GM12891 (cell line): Measurements from ENCODE around the gene EXOC3.

ENCODE experiments used
- DNase-seq: peaks from one replicate; pipeline ENCODE4 v3.0.0; 2011; ENCODE audit warnings: low spot score; ENCODE audit not compliant: insufficient read length
- FAIRE-seq: peaks from 2 replicates; lab custom pipeline; 2011; peaks lifted over from hg19 to GRCh38; lab: Jason Lieb, UNC
- PAX5 ChIP-seq: IDR thresholded peaks from 2 replicates; pipeline ENCODE4 v1.6.1; 2011; ENCODE audit warnings: low read length, moderate library complexity, mild to moderate bottlenecking; ENCODE audit not compliant: insufficient read depth, severe bottlenecking
- POLR2A ChIP-seq: IDR thresholded peaks from 2 replicates; pipeline ENCODE4 v1.6.1; 2011; ENCODE audit warnings: low read depth, low read length, control low read depth
- POLR2AphosphoS5 ChIP-seq: IDR thresholded peaks from 2 replicates; pipeline ENCODE4 v1.6.1; 2011; ENCODE audit warnings: low read depth, low read length, control low read depth
- POU2F2 ChIP-seq: IDR thresholded peaks from 2 replicates; pipeline ENCODE4 v1.6.1; 2011; ENCODE audit warnings: low read depth, mild to moderate bottlenecking, control low read depth, low read length, moderate library complexity
- SPI1 ChIP-seq: IDR thresholded peaks from 2 replicates; pipeline ENCODE4 v1.6.1; 2011; ENCODE audit warnings: low read depth, low read length, control low read depth
- TAF1 ChIP-seq: IDR thresholded peaks from 2 replicates; pipeline ENCODE4 v1.6.1; 2011; ENCODE audit warnings: low read depth, low read length, control low read depth

Gene EXOC3

DNA sequence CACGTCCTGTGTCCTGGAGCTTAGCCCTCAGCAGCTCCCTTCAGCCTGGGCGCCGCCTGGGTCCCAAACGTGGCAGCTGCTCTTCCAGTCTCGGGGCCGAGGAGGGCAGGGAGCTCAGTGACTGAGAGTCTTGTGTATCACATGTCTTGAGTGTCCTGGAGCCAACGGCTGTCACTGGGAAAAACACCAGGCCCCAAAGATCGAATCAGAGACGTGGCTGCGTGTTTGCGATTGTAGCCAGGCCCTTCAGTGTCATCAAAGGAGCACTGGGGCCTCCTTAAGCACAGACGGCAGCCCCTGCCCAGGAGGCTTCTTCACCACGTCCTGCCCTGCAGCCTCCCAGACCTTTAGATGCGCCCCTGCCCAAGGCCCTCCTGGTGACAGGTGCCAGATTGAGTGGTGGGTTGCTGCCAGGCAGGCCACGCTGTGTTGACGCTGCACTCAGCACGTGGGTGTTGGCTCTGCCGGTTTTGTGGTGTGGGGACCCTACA, 5.7 kb upstream of the EXOC3 start:
- peak; percentile 50; the same call in 1 of the 2 replicates for TF ChIP-seq POLR2AphosphoS5
- no peak for TF ChIP-seq SPI1
- TF ChIP-seq POU2F2, result no peak
- TF ChIP-seq PAX5, result no peak
- peak; percentile 50; the same call in 1 of the 2 replicates for TF ChIP-seq POLR2A
- TF ChIP-seq TAF1, result no peak
- FAIRE-seq, result no peak
- no peak for DNase-seq

DNA sequence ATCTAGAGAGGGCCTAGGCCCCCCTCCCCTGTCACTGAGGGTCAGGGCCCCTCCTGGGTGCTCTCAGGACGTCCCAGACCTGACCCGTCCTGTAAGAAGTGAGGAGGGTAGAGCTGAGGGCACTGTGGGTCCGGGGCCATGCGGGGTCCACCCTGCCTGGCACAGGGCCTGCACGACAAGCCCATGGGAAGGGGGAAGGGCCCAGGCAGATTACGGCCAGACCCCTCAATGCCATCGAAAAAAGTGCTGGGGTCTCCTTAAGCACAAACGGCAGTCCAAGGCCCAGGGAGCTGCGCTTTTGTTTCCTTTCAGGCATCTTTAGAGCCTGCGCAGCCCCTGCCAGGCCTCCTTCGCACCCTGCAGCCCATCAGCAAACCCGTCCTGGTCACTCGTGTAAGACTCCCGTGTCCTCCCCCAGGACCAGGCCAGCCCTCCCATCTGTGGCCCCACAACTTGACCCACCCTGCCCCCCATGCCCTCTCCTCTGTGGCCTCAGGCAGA, 4.4 kb upstream of the EXOC3 start:
- FAIRE-seq (no peak), DNase-seq (no peak)
- TF ChIP-seq POLR2A (peak; percentile 56), PAX5 (no peak), POU2F2 (0 out of 2 replicates have a peak, but pooled peaks have one; percentile 57), SPI1 (no peak), TAF1 (no peak), POLR2AphosphoS5 (peak; percentile 60; the same call in 1 of the 2 replicates)

DNA sequence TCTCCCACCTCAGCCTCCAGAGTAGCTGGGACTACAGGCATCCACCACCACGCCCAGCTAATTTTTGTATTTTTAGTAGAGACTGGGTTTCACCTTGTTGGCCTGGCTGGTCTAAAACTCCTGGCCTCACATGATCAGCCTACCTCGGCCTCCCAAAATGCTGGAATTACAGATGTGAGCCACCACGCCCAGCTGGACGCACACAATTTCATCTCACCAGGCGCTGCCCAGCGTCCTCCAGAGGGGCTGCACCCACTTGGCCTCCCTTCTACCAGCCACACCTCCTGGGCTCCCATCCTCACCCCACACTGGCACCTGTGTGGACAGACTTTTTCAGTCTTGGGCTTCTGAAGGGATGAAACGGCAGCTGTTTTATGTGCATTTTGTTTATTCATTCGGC, 3.8 kb upstream of the EXOC3 start:
- no peak for DNase-seq
- TF ChIP-seq TAF1 (no peak), POU2F2 (no peak), SPI1 (no peak), POLR2A (no peak), PAX5 (no peak), POLR2AphosphoS5 (no peak)
- no peak for FAIRE-seq

DNA sequence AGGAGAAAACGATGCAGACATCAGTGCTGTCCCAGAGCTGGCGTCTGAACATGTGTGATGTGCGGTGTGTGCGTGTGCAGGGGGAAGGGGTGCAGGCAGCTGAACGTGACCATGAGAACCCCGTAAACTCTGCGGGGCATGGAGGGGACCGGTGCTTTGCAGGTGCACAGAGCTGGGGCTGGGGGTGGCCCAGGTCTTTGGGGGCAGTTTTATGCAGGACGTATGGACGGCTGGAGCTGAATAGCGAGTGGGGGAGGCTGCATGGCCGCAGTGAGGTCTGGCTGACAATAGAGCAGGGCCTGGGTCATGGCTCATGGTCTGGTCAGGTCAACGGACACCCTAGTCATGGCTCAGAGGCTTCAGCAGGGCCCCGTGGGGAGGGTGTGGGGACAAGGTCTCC, 3.3 kb upstream of the EXOC3 start:
- DNase-seq, result no peak
- FAIRE-seq, result no peak
- TF ChIP-seq SPI1 (no peak), POU2F2 (0 out of 2 replicates have a peak, but pooled peaks have one; percentile 10), POLR2AphosphoS5 (peak; percentile 77)

DNA sequence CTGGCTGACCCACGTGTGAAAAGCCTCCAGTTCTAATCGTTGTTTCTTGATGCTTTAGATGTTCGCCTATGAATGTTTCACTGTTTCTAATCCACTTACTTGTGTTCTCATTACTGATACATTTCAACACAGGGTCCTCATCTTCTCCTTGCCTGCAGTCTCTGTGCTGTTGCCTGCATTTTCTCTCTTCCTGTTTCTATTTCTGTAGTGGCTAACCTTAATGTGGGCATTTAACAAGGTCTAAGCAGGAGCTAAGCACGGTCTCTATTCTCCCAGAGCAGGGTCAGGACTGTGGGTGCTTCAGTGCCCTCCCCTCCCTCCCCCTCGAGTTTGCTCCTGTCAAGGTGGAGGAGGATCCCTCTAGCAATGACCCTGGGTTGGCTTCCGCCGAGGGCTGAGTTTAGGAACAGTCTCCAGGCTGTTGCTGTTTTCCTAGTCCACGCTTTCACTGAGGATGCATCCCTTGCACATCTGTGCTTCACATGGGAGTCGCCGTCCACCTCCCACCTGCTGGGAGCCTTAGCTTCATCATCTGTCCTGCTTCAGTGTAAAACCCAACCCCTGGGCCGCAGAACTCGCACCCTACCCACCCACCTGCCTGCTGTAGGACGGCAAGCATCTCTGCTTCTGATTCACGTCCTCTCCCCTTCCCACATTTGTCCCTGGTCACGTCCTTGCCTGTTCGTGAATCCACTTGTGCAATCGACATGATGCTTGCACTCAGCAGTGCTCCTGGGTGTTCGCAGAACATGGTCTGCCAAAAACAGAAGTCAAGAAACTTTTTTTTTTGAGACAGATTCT, 2.4 kb upstream of the EXOC3 start:
- peak; percentile 60 for FAIRE-seq
- TF ChIP-seq POLR2A, result no peak
- TF ChIP-seq SPI1, result peak; percentile 74
- TF ChIP-seq TAF1, result no peak
- TF ChIP-seq PAX5, result no peak
- no peak; the same call in 1 of the 2 replicates for TF ChIP-seq POLR2AphosphoS5
- no peak for TF ChIP-seq POU2F2
- no peak for DNase-seq

DNA sequence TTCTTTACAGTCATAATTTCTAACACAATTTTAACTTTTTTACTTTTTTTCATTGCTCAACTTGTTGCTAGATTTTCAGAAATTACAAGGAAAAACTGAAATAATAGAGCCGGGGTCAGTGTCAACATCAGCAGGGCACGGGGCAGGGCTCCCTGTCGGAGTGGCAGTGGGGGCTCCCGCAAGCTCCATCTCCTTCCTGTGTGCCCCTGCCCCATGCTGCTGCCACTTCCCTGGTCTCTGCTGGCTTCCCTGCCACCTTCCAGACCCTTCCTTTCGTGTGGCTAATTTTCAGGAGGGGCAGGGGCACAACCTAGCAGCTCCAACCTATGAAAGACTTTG, 1.0 kb upstream of the EXOC3 start:
- no peak for FAIRE-seq
- no peak for DNase-seq
- no peak for TF ChIP-seq POU2F2
- TF ChIP-seq POLR2A, result no peak
- no peak for TF ChIP-seq TAF1
- TF ChIP-seq PAX5, result no peak
- TF ChIP-seq SPI1, result no peak
- no peak for TF ChIP-seq POLR2AphosphoS5

DNA sequence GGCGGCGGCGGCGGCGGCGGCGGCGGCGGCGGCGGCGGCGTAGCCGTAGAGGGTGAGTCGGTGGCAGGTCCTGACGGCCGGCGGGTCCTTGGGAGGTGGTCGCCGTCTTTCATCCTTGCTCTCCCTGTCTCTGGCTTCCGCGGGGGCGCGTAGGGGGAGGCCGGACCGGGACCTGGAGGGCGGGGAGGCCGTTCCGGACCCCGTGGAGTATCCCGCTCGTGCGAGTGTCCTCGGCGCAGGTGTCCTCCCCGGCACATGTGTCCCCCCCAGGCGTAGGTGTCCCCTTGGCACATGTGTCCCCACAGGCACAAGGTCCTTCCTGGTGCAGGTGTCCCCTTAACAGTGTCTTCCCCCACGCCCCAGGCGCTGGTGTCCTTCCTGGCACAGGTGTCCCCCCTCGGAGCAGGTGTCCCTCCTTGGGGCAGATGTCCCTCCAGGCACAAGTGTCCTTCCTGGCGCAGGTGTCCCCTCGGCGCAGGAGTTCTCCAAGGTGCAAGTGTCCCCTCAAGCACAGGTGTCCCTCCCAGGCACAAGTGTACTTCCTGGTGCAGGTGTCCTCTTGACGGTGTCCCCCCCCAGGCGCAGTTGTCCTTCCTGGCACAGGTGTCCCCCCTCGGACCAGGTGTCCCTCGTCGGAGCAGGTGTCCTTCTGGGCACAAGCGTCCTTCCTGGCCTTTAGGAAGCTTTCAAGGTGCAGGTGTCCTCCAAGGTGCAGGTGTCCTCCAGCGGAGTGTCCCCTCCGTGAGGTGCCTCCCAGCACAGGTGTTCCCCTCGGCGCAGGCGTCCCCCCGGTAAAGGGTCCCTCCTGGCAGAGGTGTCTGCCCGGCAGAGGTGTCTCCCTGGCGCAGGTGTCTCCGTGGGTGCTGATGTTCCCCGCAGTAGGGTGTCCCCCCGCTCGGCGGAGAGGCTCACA, 519 bp downstream of the EXOC3 start:
- no peak for TF ChIP-seq SPI1
- DNase-seq, result no peak
- FAIRE-seq, result no peak

DNA sequence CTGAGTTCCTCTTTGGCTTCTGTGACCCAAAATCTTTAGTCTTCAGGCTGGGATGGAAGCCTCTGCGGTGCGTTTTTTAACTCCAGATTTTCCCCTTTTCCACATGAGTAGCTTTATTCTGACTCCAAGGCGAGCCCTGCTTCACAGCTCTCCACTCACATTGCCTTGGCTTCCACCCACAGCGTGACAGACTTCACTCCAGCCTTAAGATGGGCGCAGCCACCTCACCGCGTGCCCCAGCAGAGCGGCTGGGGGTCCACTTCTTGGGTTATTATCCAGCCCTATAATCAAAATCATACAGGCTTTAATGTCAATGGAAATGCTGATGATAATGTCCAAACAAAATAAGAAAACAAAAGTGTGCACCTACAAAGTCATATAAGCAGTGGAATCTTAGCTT, 1.2 kb downstream of the EXOC3 start:
- no peak for TF ChIP-seq POU2F2
- FAIRE-seq (no peak), DNase-seq (no peak)

DNA sequence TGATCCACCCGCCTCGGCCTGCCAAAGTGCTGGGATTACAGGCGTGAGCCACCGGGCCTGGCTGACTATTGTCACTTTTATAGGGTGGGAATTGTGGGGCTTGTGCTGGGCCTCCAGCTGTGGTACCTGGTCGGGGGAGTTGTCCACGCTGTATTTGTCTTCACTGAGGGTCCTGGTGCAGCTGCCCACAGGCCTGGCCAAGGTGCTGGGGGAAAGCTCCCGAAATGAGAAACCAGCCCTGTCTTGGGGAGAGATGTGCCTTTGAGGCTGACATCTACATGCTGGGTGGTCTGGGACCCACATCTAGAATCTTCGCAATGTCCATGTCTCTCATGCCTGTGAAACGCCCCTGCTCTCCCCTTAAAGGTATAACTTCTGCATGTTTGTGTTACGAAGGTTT, 2.6 kb downstream of the EXOC3 start:
- TF ChIP-seq SPI1 (no peak), TAF1 (no peak), POLR2A (no peak), POU2F2 (no peak), POLR2AphosphoS5 (no peak), PAX5 (no peak)
- DNase-seq (no peak), FAIRE-seq (no peak)

DNA sequence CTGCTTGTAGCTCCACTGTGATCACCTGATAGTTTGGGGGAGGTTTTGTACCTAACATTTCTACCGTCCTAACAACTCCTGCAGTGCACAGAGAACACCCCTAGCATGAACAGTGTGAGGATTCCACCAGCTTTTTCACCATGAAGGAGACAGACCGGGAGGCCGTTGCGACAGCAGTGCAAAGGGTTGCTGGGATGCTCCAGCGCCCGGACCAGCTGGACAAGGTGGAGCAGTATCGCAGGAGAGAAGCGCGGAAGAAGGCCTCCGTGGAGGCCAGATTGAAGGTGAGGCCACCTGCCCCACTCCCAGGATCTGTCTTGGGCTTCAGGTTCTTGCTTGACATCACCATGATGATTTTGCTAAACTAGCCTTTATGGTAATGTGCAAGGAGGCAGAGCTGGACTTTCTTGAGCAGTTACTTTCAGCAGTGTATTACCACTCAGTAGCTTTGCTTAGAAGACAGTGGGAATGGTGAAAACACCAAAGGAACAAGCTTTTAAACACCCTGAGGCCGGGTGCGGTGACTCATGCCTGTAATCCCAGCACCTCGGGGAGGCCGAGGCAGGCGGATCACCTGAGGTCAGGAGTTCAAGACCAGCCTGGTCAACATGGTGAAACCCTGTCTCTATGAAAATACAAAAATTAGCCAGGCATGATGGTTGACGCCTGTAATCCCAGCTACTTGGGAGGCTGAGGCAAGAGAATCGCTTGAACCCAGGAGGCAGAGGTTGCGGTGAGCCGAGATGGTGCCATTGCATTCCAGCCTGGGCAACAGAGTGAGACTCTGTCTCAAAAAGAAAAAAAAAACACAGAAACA, 3.3 kb downstream of the EXOC3 start:
- FAIRE-seq, result no peak
- TF ChIP-seq PAX5 (no peak), POLR2A (no peak), TAF1 (no peak), POLR2AphosphoS5 (no peak), POU2F2 (no peak), SPI1 (no peak)
- no peak for DNase-seq
